Peyer's patch (tissue), 4 donors: Measurements from ENCODE around the gene BMPR1A.
"Not testable (repeated sequence)": the region's sequence is repeated elsewhere in the genome, so short reads cannot be mapped to it uniquely, and the experiment has no call there.

Experiments used
- CTCF ChIP-seq, 6 experiments: fragments of 450-650 bp in 4 of 6; fragments of 200-600 bp in 2 of 6; sonication (generic) in 1 of 6; IDR thresholded peaks; one replicate each; pipeline ENCODE4 v1.5.1; 2017 to 2019; ENCODE audit warnings: antibody characterized with exemption in 6 of 6, mild to moderate bottlenecking in 3 of 6, moderate library complexity in 1 of 6
- POLR2A ChIP-seq, 2 donors: fragments of 450-650 bp; IDR thresholded peaks; one replicate each; pipeline ENCODE4 v1.5.1; 2017; ENCODE audit warnings: antibody characterized with exemption in 2 of 2, mild to moderate bottlenecking in 2 of 2, moderate library complexity in 2 of 2

GRCh38 chr10:86934162-86934711 lies 177.8 kb downstream of the BMPR1A start:
- not testable (repeated sequence) for TF ChIP-seq POLR2A, CTCF (IDR thresholded peaks at IDR 0.05)
